Aorta (tissue), 5 donors: ENCODE data around the gene FA2H. TPM values are rescaled to one million over a fixed set of nuclear protein-coding genes. Genes with fewer than 3 reads are reported as not detected.
"Not testable (repeated sequence)": the region's sequence is repeated elsewhere in the genome, so short reads cannot be mapped to it uniquely, and the experiment has no call there.

Source experiments
- ATAC-seq: fragments of 200-7000 bp; cut with Tn5 transposase; one replicate; pipeline ENCODE4 v1.9.1; 2022; ENCODE audit warnings: moderate library complexity; ENCODE audit not compliant: low FRiP score
- DNase-seq, 2 donors: peaks; one replicate each; pipeline ENCODE4 v3.0.0-alpha.2; 2020
- H3K27ac ChIP-seq, 2 donors: one replicate each; pipeline ENCODE4 v1.5.1; 2013; ENCODE audit warnings: low read length in 2 of 2, mild to moderate bottlenecking in 2 of 2, moderate library complexity in 2 of 2, control low read depth in 1 of 2, inconsistent platforms in 1 of 2, low read depth in 1 of 2
- H3K27me3 ChIP-seq, 2 donors: one replicate each; pipeline ENCODE4 v1.6.1; 2013; ENCODE audit warnings: control low read depth in 1 of 2, low read length in 1 of 2, mild to moderate bottlenecking in 1 of 2, moderate library complexity in 1 of 2; ENCODE audit not compliant: insufficient read depth in 2 of 2, control insufficient read depth in 1 of 2
- H3K36me3 ChIP-seq, 2 donors: one replicate each; pipeline ENCODE4 v1.6.1; 2013; ENCODE audit warnings: control low read depth in 1 of 2, low read length in 1 of 2, mild to moderate bottlenecking in 1 of 2; ENCODE audit not compliant: insufficient read depth in 2 of 2, control insufficient read depth in 1 of 2
- H3K4me1 ChIP-seq, 2 donors: one replicate each; pipeline ENCODE4 v1.6.1; 2013; ENCODE audit warnings: low read length in 2 of 2, control low read depth in 1 of 2, mild to moderate bottlenecking in 1 of 2, moderate library complexity in 1 of 2; ENCODE audit not compliant: insufficient read depth in 2 of 2, control insufficient read depth in 1 of 2
- H3K4me3 ChIP-seq, 2 donors: one replicate each; pipeline ENCODE4 v1.5.1; 2013; ENCODE audit warnings: low read length in 2 of 2, control low read depth in 1 of 2, mild to moderate bottlenecking in 1 of 2
- H3K9me3 ChIP-seq: one replicate; pipeline ENCODE4 v1.6.1; 2013; ENCODE audit warnings: mild to moderate bottlenecking, low read length; ENCODE audit not compliant: control insufficient read depth
- WGBS, 2 donors: extraction: QIAGEN DNeasy Blood & Tissue Kit; methylation state at CpG; one replicate each; pipeline ENCODE4 v1.1.7; 2013; 5-methylcytosine and 5-hydroxymethylcytosine counted together
- intact Hi-C, 2 donors: fragments of 100-400 bp; cut with DNase I; formaldehyde crosslinking; loops; one replicate each; pipeline versions ENCODE4 v1.14.2 to v1.15.0; 2022
- polyA plus RNA-seq, 2 donors: library from polyadenylated mRNA; stranded (reverse); fragments of 200-250 nt; gene quantifications; one replicate each; pipeline ENCODE4 v1.2.3, GENCODE V29; 2013
- total RNA-seq, 2 donors: library from RNA; stranded (reverse); fragmentation: NEBNext Ultra II Directional; extraction: Animal tissue kit (Norgen Biotek cat#: 25700); gene quantifications; one replicate each; pipeline ENCODE4 v1.2.1, GENCODE V29; 2021
- donor health status: healthy with polysubstance abuse.
- donor health status: Bipolar disorder and iron deficiency.
- donor health status: DM: no; HTN: no; CAD: no.
- donor health status: DM: no; HTN: no; CAD: no.
- donor health status: DM: yes; HTN: yes; CAD: no.

The FA2H gene
- total and polyA plus RNA-seq, 4 donors, result 0.49 to 1.9 (median 0.54) TPM; not detected in 1

DNA sequence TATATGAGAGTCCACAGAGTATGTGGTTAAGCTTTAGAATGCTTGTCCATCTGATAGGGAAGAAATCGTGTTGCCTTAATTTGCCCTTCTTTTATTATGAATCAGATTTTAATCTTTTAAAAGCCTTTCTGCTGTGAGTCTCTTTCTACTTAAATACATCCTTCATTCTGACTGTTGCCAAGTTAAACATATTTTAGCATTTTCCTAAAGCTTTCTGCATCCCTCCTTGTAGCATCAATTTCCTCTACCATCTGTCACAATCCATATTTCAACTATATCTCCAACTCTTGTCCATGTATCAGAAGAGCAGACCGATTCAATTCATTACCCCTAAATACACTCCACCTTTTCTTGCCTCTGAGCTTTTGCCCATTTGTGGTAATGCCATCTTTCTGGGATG lies 20.5 kb upstream of the FA2H start:
- 54 to 63% methylated on average over 2 of the region's 2 CpGs for WGBS, 2 donors
- Histone ChIP-seq H3K27ac (no peak overlapping the region), H3K4me3 (no peak overlapping the region), H3K4me1 (no peaks in the 10 kb centered on the region), H3K27me3 (peaks cover 0 to 2% of the 10 kb centered on the region in 2 donors), H3K9me3 (no peaks in the 10 kb centered on the region), H3K36me3 (no peaks in the 10 kb centered on the region)
- ATAC-seq (no peak), DNase-seq (no peak)
- intact Hi-C loops, result no loop called here

DNA sequence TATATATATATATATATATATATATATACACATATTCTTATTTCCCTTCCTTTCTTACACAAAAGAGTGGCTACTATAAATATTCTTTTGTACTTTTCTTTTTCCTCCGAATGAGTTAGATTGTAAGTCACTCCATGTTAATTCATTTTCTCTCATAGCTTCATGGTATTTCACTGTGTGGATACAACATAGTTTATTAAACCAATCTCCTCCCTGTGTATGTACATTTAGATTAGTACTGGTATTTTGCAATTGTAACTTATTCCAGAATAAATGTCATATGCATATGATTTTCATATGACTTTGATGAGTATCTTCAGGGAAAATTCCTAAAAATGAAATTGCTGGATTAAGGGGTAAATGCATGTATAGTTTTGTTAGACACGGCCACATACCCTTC lies 20.0 kb upstream of the FA2H start:
- Histone ChIP-seq H3K36me3 (no peaks in the 10 kb centered on the region), H3K27me3 (peaks cover 0 to 2% of the 10 kb centered on the region in 2 donors), H3K4me1 (no peaks in the 10 kb centered on the region), H3K27ac (no peak overlapping the region), H3K4me3 (no peak overlapping the region), H3K9me3 (no peaks in the 10 kb centered on the region)
- intact Hi-C loops, result no loop called here
- ATAC-seq (no peak), DNase-seq (no peak)
- 27 to 36% methylated on average over 2 of the region's 2 CpGs for WGBS, 2 donors

DNA sequence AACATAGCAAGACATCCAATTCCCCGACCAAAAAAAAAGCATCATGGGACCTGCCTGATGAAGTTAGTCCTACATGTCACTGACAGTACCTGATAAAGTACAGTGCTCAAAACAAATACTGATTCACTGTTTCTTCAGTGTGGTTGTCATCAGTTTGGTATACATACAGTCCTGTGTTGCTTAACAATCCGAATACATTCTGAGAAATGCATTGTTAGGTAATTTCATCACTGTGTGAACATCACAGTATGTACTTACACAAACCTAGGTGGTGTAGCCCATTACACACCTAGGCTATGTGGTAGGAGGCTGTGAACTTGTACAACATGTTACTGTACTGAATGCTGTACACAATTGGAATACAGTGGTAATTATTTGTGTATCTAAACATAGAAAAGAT lies 19.0 kb upstream of the FA2H start:
- Histone ChIP-seq H3K27ac (no peak overlapping the region), H3K4me1 (no peaks in the 10 kb centered on the region), H3K9me3 (no peaks in the 10 kb centered on the region), H3K36me3 (no peaks in the 10 kb centered on the region), H3K4me3 (no peak overlapping the region), H3K27me3 (peaks cover 0 to 2% of the 10 kb centered on the region in 2 donors)
- intact Hi-C loops, result no loop called here
- DNase-seq, result no peak
- ATAC-seq, result no peak
- WGBS, 2 donors, result 81 to 86% methylated on average over 2 of the region's 2 CpGs

DNA sequence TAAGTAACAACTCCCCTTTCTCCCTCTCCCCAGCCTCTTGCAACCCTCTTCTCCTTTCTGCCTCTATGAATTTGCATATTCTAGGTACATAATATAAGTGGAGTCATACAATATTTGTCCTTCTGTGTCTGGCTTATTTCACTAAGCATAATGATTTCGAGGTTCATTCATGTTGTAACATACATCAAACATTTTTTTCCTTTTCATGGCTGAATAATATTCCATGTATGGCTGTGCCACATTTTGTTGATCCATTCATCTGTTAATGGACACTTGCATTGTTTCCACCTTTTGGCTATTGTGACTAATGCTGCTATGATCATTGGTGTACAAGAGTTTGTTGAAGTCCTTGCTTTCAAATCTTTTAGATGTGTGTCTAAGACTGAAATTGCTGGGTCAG lies 17.6 kb upstream of the FA2H start:
- H3K27me3 ChIP-seq, result peaks cover 0 to 2% of the 10 kb centered on the region in 2 donors
- H3K4me3 ChIP-seq, result no peak overlapping the region
- no peaks in the 10 kb centered on the region for H3K36me3 ChIP-seq
- no peaks in the 10 kb centered on the region for H3K4me1 ChIP-seq
- no peaks in the 10 kb centered on the region for H3K9me3 ChIP-seq
- intact Hi-C loops, result no loop called here
- DNase-seq (no peak), ATAC-seq (no peak)
- 89 to 93% methylated on average over 1 of the region's 1 CpG for WGBS, 2 donors
- H3K27ac ChIP-seq, result no peak overlapping the region

DNA sequence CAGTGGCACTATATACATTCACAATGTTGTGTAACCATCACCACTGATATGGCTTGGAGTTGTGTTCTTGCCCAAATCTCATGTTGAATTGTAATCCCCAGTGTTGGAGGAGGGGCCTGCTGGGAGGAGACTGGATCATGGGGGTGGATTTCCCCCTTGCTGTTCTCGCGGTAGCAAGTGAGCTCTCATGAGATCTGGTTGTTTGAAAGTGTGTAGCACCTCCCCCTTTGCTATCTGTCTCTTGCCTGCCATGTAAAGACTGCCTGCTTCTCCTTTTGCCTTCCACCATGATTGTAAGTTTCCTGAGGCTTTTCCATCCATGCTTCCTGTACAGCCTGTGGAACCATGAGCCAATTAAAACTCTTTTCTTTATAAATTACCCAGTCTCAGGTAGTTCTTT lies 17.1 kb upstream of the FA2H start:
- DNase-seq, ATAC-seq, intact Hi-C loops: not testable (repeated sequence)

DNA sequence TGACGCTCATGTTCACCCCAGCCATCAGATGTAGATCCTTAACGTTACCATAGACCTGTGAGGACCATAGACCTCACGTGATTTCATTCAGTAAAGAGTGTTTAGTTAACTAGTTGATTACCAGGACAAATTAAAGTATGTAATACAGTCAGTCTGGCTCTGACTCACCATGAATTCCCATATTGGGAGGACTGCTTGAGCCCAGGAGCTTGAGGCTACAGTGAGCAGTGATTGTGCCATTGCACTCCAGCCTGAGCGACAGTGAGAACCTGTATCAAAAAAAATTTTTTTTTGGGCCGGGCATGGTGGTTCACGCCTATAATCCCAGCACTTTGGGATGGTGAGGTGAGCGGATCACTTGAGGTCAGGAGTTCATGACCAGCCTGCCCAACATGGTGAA lies 13.5 kb upstream of the FA2H start:
- intact Hi-C loops, result no loop called here
- DNase-seq, result no peak
- Histone ChIP-seq H3K9me3 (no peaks in the 10 kb centered on the region), H3K36me3 (no peaks in the 10 kb centered on the region), H3K27me3 (no peaks in the 10 kb centered on the region), H3K4me1 (no peaks in the 10 kb centered on the region), H3K27ac (no peak overlapping the region), H3K4me3 (no peak overlapping the region)
- WGBS, 2 donors, result 67 to 70% methylated on average over 7 of the region's 7 CpGs
- no peak for ATAC-seq

More for the DNA sequence above, 17.1 kb upstream of the FA2H start:
- H3K27me3 ChIP-seq, H3K36me3 ChIP-seq, H3K9me3 ChIP-seq, H3K27ac ChIP-seq, H3K4me1 ChIP-seq, H3K4me3 ChIP-seq: not testable (repeated sequence)
- 75 to 86% methylated on average over 2 of the region's 2 CpGs for WGBS, 2 donors

DNA sequence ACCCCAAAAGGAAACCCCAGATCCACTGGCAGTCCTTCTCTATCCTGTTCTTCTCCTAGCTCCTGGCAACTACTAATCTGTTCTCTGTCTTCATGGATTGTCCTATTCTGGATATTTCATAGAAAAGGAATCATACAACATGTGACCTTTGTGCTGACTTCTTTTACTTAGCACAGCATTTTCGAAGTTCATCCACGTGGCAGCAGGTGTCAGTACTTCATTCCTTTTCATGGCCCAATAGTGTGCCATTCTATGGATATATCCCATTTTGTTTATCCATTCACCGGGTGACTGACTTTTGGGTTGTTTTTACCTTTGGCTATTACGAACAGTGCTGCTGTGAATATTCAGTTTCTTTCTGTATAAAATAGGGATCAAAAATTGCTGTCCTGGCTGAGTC lies 10.4 kb upstream of the FA2H start:
- DNase-seq (no peak), ATAC-seq (no peak)
- intact Hi-C loops, result no loop called here
- no peaks in the 10 kb centered on the region for H3K27me3 ChIP-seq
- no peaks in the 10 kb centered on the region for H3K4me1 ChIP-seq
- H3K36me3 ChIP-seq, result no peaks in the 10 kb centered on the region
- H3K4me3 ChIP-seq, result no peak overlapping the region
- 76 to 77% methylated on average over 4 of the region's 4 CpGs for WGBS, 2 donors
- no peaks in the 10 kb centered on the region for H3K9me3 ChIP-seq
- H3K27ac ChIP-seq, result no peak overlapping the region

DNA sequence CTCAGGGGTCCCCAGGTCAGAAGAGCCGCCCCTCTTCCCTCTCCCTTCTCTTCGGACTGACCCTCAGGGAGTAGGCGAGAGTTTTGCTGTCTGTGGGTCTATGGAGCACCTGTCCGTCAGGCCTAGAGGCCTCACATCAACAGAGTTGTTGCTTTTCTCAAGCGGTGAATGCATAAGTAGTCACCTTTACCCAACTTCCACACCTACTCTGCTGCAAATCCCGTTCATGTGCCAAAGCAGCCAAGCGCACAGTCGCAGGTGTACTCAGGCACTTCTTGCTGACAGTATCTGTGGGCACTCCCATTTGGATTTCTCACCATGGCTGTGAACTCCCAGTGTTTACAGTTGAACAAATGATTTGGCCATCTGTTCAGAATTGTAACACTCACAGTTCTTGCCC lies 4.0 kb upstream of the FA2H start:
- WGBS, 2 donors, result 87 to 88% methylated on average over 8 of the region's 8 CpGs
- intact Hi-C loops, result no loop called here
- no peaks in the 10 kb centered on the region for H3K4me1 ChIP-seq
- no peaks in the 10 kb centered on the region for H3K36me3 ChIP-seq
- no peaks in the 10 kb centered on the region for H3K9me3 ChIP-seq
- ATAC-seq (no peak), DNase-seq (no peak)
- no peaks in the 10 kb centered on the region for H3K27me3 ChIP-seq
- H3K4me3 ChIP-seq, result no peak overlapping the region
- H3K27ac ChIP-seq, result no peak overlapping the region

DNA sequence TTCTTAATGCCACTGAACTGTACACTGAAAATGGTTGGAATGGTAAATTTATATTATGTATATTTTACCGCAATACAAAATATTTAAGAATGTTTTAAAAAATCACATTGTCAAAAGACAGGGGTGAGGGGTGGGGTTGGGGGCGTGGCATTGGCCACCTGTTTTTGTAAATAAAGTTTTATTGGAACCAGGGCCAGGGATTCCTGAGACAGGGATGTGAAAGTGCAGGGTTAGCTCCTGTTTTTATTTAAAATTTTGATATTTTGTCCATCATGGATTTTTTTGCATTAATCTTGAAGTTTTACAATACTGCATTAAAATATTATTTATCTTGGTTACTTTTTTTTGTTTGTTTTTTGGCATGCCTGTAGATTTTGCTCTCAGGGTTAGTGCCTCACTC lies 2.3 kb upstream of the FA2H start:
- 89 to 91% methylated on average over 2 of the region's 2 CpGs for WGBS, 2 donors
- ATAC-seq (no peak), DNase-seq (no peak)
- Histone ChIP-seq H3K27ac (no peak overlapping the region), H3K4me1 (no peaks in the 10 kb centered on the region), H3K27me3 (no peaks in the 10 kb centered on the region), H3K9me3 (no peaks in the 10 kb centered on the region), H3K4me3 (no peak overlapping the region), H3K36me3 (no peaks in the 10 kb centered on the region)
- intact Hi-C loops, result no loop called here
